K562 (cell line): ENCODE results near the gene SUPT3H. TPM values are rescaled to one million over a fixed set of nuclear protein-coding genes. Genes with fewer than 3 reads are reported as not detected.

Experiments used
- CTCF ChIP-seq, 3 experiments: IDR thresholded peaks in 2 of 3; conservative IDR thresholded peaks in 1 of 3; 2 replicates each; pipeline ENCODE4 v1.5.1; 2011 to 2012; ENCODE audit warnings: low read length in 3 of 3, mild to moderate bottlenecking in 3 of 3, control low read depth in 2 of 3, improper control_type of control experiment in 1 of 3, inconsistent platforms in 1 of 3, low read depth in 1 of 3, mixed read lengths in 1 of 3, moderate library complexity in 1 of 3; ENCODE audit not compliant: insufficient read depth in 2 of 3
- DIDO1 ChIP-seq: fragments of 450-650 bp; IDR thresholded peaks from 2 replicates; pipeline ENCODE4 v1.6.1; 2016; ENCODE audit warnings: low read depth, missing biosample characterization, missing genetic modification characterization
- IFI16 ChIP-seq: fragments of 250-450 bp; sonication (Bioruptor Pico); IDR thresholded peaks from 2 replicates; pipeline ENCODE4 v2.1.2; 2022; ENCODE audit warnings: mild to moderate bottlenecking, inconsistent platforms
- MCM3 ChIP-seq: fragments of 450-650 bp; IDR thresholded peaks from 2 replicates; pipeline ENCODE4 v1.6.1; 2016
- MTF1 ChIP-seq: fragments of 250-450 bp; sonication (Bioruptor Pico); IDR thresholded peaks from 2 replicates; pipeline ENCODE4 v1.9.0; 2021; ENCODE audit warnings: moderate library complexity, mild to moderate bottlenecking, inconsistent platforms, borderline replicate concordance
- REST ChIP-seq, 2 experiments: fragments of 450-650 bp; formaldehyde crosslinking in 1 of 2; IDR thresholded peaks; 2 replicates each; pipeline versions ENCODE4 v1.4.0 to v1.6.1; 2014 to 2020; ENCODE audit warnings: mild to moderate bottlenecking in 2 of 2, borderline replicate concordance in 1 of 2, low read depth in 1 of 2
- SIX5 ChIP-seq, 2 experiments: IDR thresholded peaks; 2 replicates each; pipeline ENCODE4 v1.6.1; 2011; ENCODE audit warnings: low read length in 2 of 2, borderline replicate concordance in 1 of 2, low read depth in 1 of 2, mild to moderate bottlenecking in 1 of 2, moderate library complexity in 1 of 2; ENCODE audit not compliant: insufficient read depth in 1 of 2
- SP2 ChIP-seq: IDR thresholded peaks from 2 replicates; pipeline ENCODE4 v1.6.1; 2011; ENCODE audit warnings: mild to moderate bottlenecking, low read depth, low read length, moderate library complexity; ENCODE audit not compliant: poor library complexity, severe bottlenecking; ENCODE audit errors: extremely low read depth
- THRAP3 ChIP-seq: fragments of 450-650 bp; IDR thresholded peaks from 2 replicates; pipeline ENCODE4 v1.6.1; 2016; ENCODE audit warnings: mild to moderate bottlenecking, inconsistent platforms, borderline replicate concordance
- TRIM25 ChIP-seq: fragments of 450-650 bp; IDR thresholded peaks from 2 replicates; pipeline ENCODE4 v1.7.0; 2016; ENCODE audit warnings: borderline replicate concordance
- ZKSCAN8 ChIP-seq: fragments of 200-800 bp; sonication (Bioruptor generic); IDR thresholded peaks from 2 replicates; pipeline ENCODE4 v1.6.1; 2016; ENCODE audit warnings: missing genetic modification characterization, missing compliant biosample characterization
- ZNF277 ChIP-seq: fragments of 250-450 bp; sonication (Bioruptor Pico); IDR thresholded peaks from 2 replicates; pipeline ENCODE4 v1.8.0; 2022; ENCODE audit warnings: inconsistent platforms, mild to moderate bottlenecking, moderate library complexity, borderline replicate concordance
- ZNF584 ChIP-seq: fragments of 200-800 bp; sonication (Bioruptor generic); IDR thresholded peaks from 2 replicates; pipeline ENCODE4 v1.6.1; 2016; ENCODE audit warnings: low read depth, mild to moderate bottlenecking, missing genetic modification characterization, missing compliant biosample characterization
- polyA plus RNA-seq, 8 experiments: library from polyadenylated mRNA; depleted of rRNA in 4 of 8; stranded (reverse) in 5 of 8; unstranded in 3 of 8; fragments of >200 nt; fragmentation: Nextera tagmentation in 2 of 8; fragmentation: Illumina TruSeq in 1 of 8; extraction: Ambion mirVana in 2 of 8; extraction: Trizol in 1 of 8; gene quantifications; 2 replicates each; pipeline versions ENCODE4 v1.2.1 to v1.2.3, GENCODE V29; 2011 to 2014; ENCODE audit warnings: inconsistent platforms in 1 of 8, missing spikeins in 1 of 8
- total RNA-seq, 7 experiments: library from RNA; depleted of rRNA in 6 of 7; stranded (reverse); fragments of >200 nt in 6 of 7; fragmentation: Illumina TruSeq in 2 of 7; extraction: Trizol in 2 of 7; gene quantifications; 2 replicates each; pipeline versions ENCODE4 v1.2.1 to v1.2.3, GENCODE V29; 2011 to 2021; ENCODE audit warnings: low replicate concordance in 1 of 7

The SUPT3H gene
- total and polyA plus RNA-seq, 9 of the 15 experiments (the other 6 are each of a cell fraction or from before 2014, with no cell fraction given) = 7.2 to 16.3 (median 11.9) TPM

GRCh38 chr6:45375449-45375848, 2.3 kb downstream of the SUPT3H start (continued):
- TF ChIP-seq MCM3 = no peak
- no peak for TF ChIP-seq TRIM25
- TF ChIP-seq SP2 = no peak
- TF ChIP-seq IFI16 (CRISPR knock-in tag) = no peak
- TF ChIP-seq ZNF584 = no peak
- TF ChIP-seq CTCF (IDR thresholded peaks at IDR 0.05 in 2 of 3, conservative IDR thresholded peaks at IDR 0.05 in 1 of 3; ENCODE audit: insufficient read depth in 2 of 3, low read depth in 1 of 3, low read length in 3 of 3) = peak in 1 of 3 experiments; percentile 29; a peak in 2 of 6 replicates
- no peak for TF ChIP-seq SIX5 (IDR thresholded peaks at IDR 0.05; ENCODE audit: borderline replicate concordance in 1 of 2, insufficient read depth in 1 of 2, low read depth in 1 of 2, low read length in 2 of 2)
- no peak for TF ChIP-seq THRAP3
- TF ChIP-seq DIDO1 (tag) = no peak
- TF ChIP-seq ZNF277 (CRISPR knock-in tag) = no peak
- no peak for TF ChIP-seq MTF1 (CRISPR knock-in tag)
- no peak for TF ChIP-seq ZKSCAN8 (CRISPR knock-in tag)
- peak; percentile 6; the same call in 1 of the 2 replicates for TF ChIP-seq REST (IDR thresholded peaks at IDR 0.05; ENCODE audit: borderline replicate concordance)
- no peak for TF ChIP-seq REST (CRISPR knock-in tag; IDR thresholded peaks at IDR 0.05; ENCODE audit: low read depth)
- TF ChIP-seq, all 486 proteins: peak for 4
